HG03457 (cell line): Measurements from ENCODE around the gene GJA3.

ENCODE experiments used
- ATAC-seq: cut with Tn5 transposase; IDR thresholded peaks from one replicate; pipeline ENCODE4 v1.9.1; 2021; ENCODE audit warnings: moderate number of reproducible peaks; ENCODE audit not compliant: unreplicated experiment

Gene GJA3

DNA sequence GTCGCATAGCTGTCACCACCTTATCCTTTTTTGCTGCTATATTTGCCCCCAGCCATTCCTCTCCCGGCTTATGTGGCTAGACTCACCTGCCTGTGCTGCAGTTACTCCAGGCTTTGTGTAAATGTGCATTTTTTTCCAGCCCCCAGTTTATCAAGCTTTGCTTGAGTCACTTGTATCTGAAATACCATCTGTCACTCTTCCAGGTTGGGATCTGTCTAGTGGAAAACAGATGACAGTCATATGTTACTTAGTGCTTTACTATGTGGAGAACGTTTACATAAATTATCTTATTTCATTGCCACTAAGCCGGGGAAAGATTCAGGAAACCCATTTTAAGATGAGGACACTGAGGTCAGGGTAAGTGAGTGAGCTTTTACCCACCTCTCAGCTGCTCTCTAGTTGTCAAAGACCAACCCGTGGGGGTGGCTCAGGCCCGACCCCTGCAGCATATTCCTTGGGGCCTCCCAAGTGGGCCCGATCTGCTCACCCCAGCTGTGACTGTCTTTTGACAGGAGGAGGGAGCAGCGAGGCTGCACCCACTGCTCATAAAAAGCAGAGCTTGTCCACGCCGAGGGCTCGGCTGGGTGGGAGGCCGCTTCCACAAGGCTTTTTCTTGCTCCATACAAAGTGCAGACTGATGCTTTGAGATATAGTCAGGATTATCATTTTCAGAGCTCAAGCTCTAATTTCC, 24.7 kb upstream of the GJA3 start:
- no peak for ATAC-seq

DNA sequence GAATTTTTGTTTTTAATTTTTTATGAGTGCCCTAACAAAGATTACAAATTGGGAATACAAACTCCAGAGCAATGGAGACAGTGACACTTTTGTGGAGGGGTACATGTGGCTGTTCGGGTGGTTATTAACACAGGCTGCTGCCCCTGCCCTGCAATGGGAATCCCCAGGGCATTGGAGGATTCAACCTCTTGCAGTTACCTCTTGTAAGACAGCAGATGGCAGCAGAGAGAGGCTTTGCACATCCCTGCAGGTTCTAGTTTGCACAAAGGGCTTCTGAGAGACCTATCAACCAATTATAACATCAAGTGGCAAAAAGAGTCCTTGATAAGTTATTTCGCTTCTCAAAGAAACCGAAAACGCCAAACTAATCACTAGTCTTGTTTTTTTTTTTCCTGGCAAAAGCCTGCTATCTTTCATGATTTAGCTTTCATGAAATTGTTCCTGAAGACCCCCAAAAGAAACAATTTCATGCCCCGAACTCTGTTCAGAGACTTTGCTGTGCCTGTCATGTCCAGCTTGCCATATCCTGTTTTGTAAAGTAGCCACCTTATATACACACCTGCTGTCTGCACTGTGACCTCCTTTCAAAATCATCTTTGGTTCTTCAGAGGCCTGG, 21.5 kb upstream of the GJA3 start:
- no peak for ATAC-seq

GRCh38 chr13:20181188-20181587, 20.3 kb upstream of the GJA3 start:
- ATAC-seq: no peak

GRCh38 chr13:20178156-20178555, 17.3 kb upstream of the GJA3 start:
- no peak for ATAC-seq

DNA sequence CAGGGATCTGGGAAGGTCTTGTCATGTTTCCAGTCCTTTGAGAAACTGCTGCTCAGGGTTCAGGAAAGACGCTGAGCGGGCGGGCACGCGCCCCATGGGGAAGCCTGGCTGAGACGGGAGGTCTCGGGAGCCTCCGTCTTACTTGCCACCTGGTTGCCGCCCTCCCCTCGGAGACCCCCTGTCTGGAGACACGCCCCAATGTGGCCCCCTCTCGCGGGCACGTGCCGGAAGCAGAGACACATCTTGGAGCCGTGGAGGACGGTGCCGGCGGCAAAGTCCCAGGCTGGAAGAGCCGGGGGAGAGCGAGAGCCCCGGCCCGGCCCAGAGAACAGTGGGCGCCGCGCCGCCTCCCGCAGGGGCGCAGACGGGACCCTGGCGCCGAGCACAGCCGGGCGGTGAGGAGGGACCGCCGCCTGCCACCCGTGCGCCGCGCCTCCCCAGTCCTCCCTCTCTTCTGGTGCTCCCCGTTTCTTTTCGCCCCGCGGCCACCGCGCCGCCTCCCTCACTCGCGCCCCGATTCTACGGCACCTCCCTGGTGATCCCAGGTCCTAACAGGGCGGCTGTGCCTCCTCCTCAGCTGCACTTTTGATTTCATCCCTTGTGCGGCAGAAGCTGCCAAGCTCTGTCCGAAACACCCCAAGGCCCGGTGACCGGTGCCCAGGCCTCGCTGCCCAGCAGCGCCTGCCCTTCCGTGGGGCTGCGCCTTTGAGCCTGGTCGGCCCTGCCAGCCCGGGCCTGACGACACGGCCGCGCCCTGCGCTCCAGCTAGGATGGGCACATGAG, 16.4 kb upstream of the GJA3 start:
- ATAC-seq: no peak

- ATAC-seq: no peak
Observed at GRCh38 chr13:20175907-20176652, 15.2 kb upstream of the GJA3 start.

GRCh38 chr13:20175406-20175794, 14.5 kb upstream of the GJA3 start:
- ATAC-seq: no peak

- peak; percentile 69 for ATAC-seq
Observed at GRCh38 chr13:20174656-20175405, 14.0 kb upstream of the GJA3 start.

- ATAC-seq: no peak
Observed at GRCh38 chr13:20173116-20173746, 12.4 kb upstream of the GJA3 start.

DNA sequence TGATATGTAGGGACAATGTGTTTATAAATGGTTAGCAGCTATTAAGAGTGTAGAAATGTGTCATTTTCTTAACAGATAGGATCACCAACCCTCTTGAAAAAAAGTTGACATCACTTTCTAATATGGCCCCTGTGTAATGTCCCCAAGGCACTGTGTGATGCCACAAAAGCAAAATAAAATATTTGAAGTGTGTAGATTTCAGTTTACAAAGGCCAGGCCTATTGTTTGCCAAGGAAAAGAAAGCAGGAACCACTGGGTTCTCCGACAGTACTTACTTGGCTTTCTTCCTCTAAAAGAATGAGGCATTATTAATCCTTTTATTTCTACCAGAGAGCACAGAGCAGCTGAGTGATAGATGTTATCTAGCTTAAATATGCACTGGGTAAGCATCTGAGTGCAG, 10.5 kb upstream of the GJA3 start:
- no peak for ATAC-seq

DNA sequence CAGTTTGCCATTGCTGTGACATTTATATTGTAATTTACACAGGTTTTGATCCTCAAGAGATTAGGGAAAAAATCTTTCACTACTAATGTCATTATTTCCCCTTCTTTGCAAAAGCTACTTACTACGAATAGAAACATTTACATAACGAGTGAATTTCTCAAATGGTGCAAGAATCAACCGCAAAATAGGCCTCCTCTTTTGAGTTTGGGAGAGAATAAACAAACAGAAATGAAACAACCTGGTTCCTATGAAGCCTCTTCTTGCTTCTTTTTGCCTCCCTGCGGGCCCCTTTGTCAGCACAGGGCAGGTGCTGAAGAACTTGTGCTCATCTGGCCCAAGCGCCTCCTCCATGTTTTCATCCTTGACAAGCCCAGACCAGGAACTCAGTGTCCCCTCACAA, 10.1 kb upstream of the GJA3 start:
- ATAC-seq: no peak

DNA sequence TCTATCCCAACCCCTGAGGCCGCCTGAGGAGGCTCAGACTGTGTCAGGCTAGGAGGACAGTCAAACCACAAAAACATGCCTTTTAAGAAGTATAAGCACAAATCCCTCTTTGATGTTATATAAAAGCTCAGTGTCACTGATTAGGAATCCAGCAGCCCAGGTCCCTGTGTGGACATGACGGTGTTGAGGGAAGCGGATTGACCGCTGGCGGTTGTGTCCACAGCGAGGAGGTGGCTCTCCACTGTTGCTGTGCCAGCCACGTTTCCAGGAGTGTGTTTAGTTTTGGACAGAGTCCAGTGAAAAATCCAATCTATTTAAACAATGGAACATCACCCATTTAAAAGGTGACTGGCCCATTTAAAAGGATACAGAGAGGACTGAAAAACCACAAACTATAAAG, 7.5 kb upstream of the GJA3 start:
- ATAC-seq: no peak

DNA sequence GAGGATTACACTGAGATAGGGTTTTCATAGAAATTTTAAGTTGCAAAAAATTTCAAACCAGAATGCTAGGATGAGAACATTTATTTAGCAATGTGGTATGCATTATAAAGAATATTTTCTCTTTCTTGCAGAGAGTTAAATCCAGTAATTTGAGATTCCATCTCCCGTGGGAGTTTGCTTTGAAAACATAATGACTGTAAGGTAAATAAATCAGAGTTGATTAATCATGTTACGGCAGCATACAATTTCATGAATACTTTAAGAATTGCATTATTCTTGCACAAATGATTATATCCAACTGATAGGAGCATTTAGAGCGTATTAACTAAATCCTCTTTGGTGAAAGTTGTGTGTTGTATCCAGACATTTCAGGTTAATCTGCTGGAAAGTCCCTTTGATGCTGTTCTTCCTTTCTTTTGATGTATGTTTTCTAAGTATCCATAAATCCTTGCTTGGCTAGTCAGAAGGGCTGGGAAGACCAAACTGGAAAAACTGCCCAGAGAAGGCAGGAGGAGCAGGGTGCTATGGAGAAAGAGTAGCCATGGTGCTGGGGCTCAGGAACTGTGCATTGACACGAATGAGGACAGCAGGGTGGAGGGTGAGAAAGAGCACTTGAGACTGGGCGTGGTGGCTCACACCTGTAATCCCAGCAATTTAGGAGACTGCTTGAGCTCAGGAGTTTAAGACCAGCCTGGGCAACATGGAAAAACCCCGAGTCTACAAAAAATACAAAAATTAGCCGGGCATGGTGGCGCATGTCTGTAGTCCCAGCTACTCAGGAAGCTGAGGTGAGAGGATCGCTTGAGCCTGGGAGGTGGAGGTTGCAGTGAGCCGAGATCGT, 4.8 kb upstream of the GJA3 start:
- no peak for ATAC-seq

DNA sequence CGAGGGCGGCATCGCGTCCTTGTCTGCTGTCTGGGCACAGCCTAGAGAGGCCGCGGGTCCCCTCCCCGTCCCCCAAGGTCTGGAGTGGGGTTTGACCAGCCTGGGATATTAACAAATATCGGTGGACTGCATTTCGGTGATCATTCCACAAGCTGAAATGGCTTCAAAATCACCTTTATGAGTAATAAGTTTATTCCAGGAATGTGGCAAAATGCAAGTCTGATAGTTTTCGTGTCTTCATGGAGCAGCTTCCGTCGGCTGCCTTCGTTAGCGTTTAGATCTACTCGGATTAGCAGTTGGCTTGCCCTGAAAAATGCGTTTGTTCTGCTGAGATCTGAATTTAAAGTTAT, 1.1 kb upstream of the GJA3 start:
- ATAC-seq: no peak

GRCh38 chr13:20161275-20161950, 561 bp upstream of the GJA3 start:
- peak; percentile 48 for ATAC-seq

GRCh38 chr13:20159646-20160305, 1.1 kb downstream of the GJA3 start:
- no peak for ATAC-seq

GRCh38 chr13:20157151-20157796, 3.6 kb downstream of the GJA3 start:
- ATAC-seq: no peak

GRCh38 chr13:20156702-20157101, 4.2 kb downstream of the GJA3 start:
- no peak for ATAC-seq
